Progenitor cell of endocrine pancreas (in vitro differentiated cells): ENCODE measurements around the gene METTL9. TPM values are rescaled to one million over a fixed set of nuclear protein-coding genes. Genes with fewer than 3 reads are reported as not detected.

ENCODE experiments used
- DNase-seq: peaks from one replicate; pipeline ENCODE4 v3.0.0; 2021; ENCODE audit warnings: low spot score; ENCODE audit not compliant: unreplicated experiment
- H3K27ac Mint-ChIP-seq: 2 replicates; pipeline ENCODE4 v1.8.0; 2021; ENCODE audit warnings: mild to moderate bottlenecking, moderate library complexity, mixed read lengths
- H3K27me3 Mint-ChIP-seq: 2 replicates; pipeline ENCODE4 v1.8.0; 2021; ENCODE audit warnings: mixed read lengths
- H3K36me3 Mint-ChIP-seq: 2 replicates; pipeline ENCODE4 v1.8.0; 2022; ENCODE audit warnings: mixed read lengths; ENCODE audit not compliant: insufficient read depth
- H3K4me1 Mint-ChIP-seq: 2 replicates; pipeline ENCODE4 v1.8.0; 2021; ENCODE audit warnings: low read depth, mixed read lengths
- H3K4me3 Mint-ChIP-seq: 2 replicates; pipeline ENCODE4 v1.8.0; 2021; ENCODE audit warnings: low read depth, mild to moderate bottlenecking, moderate library complexity, mixed read lengths
- H3K9me3 Mint-ChIP-seq: 2 replicates; pipeline ENCODE4 v1.8.0; 2021; ENCODE audit warnings: low read depth, mixed read lengths
- CTCF ChIP-seq: fragments of 200-600 bp; sonication (generic); IDR thresholded peaks from one replicate; pipeline ENCODE4 v1.5.0; 2021; ENCODE audit warnings: antibody characterized with exemption, mild to moderate bottlenecking; ENCODE audit not compliant: unreplicated experiment
- total RNA-seq: library from RNA; stranded (reverse); gene quantifications from 2 replicates; pipeline ENCODE4 v1.2.1, GENCODE V29; 2021

Gene METTL9
- total RNA-seq, 1 donor from 2014 or later, result 158 TPM

GRCh38 chr16:21611198-21611555, 11.8 kb downstream of the METTL9 start:
- Mint-ChIP-seq H3K4me3 (no peak overlapping the region), H3K9me3 (no peaks in the 10 kb centered on the region), H3K27me3 (no peaks in the 10 kb centered on the region), H3K4me1 (peaks cover 34% of the 10 kb centered on the region), H3K36me3 (peaks cover 4% of the 10 kb centered on the region), H3K27ac (peak overlapping the region; percentile 42)
- no peak for TF ChIP-seq CTCF
- DNase-seq, result no peak

GRCh38 chr16:21611556-21612384, 12.4 kb downstream of the METTL9 start:
- Mint-ChIP-seq H3K4me1 (peaks cover 34% of the 10 kb centered on the region), H3K27ac (peak overlapping the region; percentile 73), H3K9me3 (no peaks in the 10 kb centered on the region), H3K4me3 (no peak overlapping the region), H3K36me3 (peaks cover 6% of the 10 kb centered on the region), H3K27me3 (no peaks in the 10 kb centered on the region)
- DNase-seq, result no peak
- TF ChIP-seq CTCF, result no peak

- Mint-ChIP-seq H3K36me3 (peaks cover 6% of the 10 kb centered on the region), H3K27ac (no peak overlapping the region), H3K4me1 (peaks cover 30% of the 10 kb centered on the region), H3K4me3 (no peak overlapping the region), H3K9me3 (no peaks in the 10 kb centered on the region), H3K27me3 (no peaks in the 10 kb centered on the region)
- no peak for DNase-seq
- no peak for TF ChIP-seq CTCF
Measured at GRCh38 chr16:21613361-21613760, 14.0 kb downstream of the METTL9 start.

DNA sequence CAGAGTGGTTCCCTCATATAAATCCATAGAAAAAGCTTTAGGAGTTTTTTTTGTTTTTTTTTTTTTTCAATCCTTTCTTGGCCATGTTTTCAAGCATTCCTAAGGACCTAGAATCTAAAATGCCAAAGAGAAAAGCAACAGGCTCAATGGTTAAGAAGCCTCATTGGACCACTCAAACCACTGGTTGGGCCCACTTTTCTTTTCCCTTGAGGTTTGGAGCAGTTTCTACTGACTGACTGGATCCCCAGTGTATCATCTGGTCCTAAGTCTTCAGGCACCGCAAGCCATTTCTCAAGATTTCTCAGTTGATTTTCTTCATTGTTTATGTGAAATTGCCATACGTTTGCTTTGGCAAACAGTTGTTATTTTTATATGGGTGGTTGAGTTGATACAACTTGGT, 14.4 kb downstream of the METTL9 start:
- Mint-ChIP-seq H3K4me3 (no peak overlapping the region), H3K36me3 (peaks cover 6% of the 10 kb centered on the region), H3K27ac (no peak overlapping the region), H3K27me3 (no peaks in the 10 kb centered on the region), H3K9me3 (no peaks in the 10 kb centered on the region), H3K4me1 (peaks cover 26% of the 10 kb centered on the region)
- TF ChIP-seq CTCF, result no peak
- no peak for DNase-seq

DNA sequence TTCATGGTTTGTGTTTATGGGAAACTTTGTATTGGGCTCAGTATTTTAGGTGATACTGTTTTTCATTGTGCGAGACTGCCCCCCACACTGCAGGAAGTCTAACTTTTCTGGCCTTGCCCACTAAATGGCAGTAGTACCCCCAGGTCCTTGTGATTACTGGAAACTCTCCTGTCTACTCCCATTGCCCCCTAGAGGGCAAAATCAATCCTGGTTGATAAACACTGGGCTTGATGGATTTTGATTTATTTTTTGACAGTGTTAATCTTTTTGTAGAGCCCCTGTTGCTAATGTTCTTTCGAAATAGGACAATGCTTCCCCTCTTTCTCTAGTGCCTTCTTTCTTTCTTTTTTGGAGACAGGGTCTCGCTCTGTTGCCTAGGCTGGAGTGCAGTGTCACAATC, 15.5 kb downstream of the METTL9 start:
- DNase-seq, result no peak
- Mint-ChIP-seq H3K4me1 (peaks cover 26% of the 10 kb centered on the region), H3K36me3 (peaks cover 6% of the 10 kb centered on the region), H3K4me3 (no peak overlapping the region), H3K9me3 (no peaks in the 10 kb centered on the region), H3K27ac (no peak overlapping the region), H3K27me3 (no peaks in the 10 kb centered on the region)
- TF ChIP-seq CTCF, result peak; percentile 29
